ENCODE results near the gene MAP2K6.

GRCh38 chr17:69435971-69436696 lies 21.6 kb downstream of the MAP2K6 start:
- TF ChIP-seq CTCF (IDR thresholded peaks at IDR 0.05) (no peak), POLR2A (IDR thresholded peaks at IDR 0.05) (no peak)
